ENCODE results near the gene NUSAP1.
"Not testable (repeated sequence)": the region's sequence is repeated elsewhere in the genome, so short reads cannot be mapped to it uniquely, and the experiment has no call there.

The NUSAP1 gene

DNA sequence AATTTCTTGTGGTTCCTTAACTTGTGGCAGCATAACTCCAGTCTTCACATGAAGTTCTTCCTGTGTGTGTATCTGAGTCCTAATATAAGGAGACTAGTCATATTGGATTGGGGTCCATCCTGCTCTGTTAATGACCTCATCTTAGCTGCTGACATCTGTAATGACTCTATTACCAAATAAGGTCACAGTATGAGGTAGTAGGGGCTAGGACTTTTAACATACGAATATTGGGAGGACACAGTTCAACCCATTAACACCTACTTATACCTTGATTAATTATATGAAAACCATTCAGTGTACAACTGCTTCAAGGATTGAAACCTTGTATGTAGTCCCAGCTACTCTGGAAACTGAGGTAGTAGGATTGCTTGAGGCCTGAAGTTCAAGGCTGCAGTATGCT lies 44.2 kb upstream of the NUSAP1 start:
- no peak for DNase-seq (ENCODE audit: extremely low read depth, low read depth)
- TF ChIP-seq, protein P1, sequence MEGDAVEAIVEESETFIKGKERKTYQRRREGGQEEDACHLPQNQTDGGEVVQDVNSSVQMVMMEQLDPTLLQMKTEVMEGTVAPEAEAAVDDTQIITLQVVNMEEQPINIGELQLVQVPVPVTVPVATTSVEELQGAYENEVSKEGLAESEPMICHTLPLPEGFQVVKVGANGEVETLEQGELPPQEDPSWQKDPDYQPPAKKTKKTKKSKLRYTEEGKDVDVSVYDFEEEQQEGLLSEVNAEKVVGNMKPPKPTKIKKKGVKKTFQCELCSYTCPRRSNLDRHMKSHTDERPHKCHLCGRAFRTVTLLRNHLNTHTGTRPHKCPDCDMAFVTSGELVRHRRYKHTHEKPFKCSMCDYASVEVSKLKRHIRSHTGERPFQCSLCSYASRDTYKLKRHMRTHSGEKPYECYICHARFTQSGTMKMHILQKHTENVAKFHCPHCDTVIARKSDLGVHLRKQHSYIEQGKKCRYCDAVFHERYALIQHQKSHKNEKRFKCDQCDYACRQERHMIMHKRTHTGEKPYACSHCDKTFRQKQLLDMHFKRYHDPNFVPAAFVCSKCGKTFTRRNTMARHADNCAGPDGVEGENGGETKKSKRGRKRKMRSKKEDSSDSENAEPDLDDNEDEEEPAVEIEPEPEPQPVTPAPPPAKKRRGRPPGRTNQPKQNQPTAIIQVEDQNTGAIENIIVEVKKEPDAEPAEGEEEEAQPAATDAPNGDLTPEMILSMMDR (IDR thresholded peaks at IDR 0.05; ENCODE audit: low read depth, low read length): no peak

DNA sequence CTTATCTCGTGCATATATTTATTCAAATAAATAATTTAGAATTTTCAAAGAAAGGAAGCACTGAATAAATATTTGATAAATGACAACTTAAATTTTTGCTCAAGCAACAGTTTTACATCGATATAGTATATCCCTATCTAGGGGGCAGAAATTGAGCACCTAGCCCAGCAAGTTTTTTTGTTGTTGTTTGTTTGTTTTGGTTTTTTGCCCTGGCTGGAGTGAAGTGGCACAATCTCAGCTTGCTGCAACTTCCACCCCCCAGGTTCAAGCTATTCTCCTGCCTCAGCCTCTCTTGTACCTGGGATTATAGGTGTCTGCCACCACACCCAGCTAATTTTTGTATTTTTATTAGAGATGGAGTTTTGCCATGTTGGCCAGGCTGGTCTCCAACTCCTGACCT lies 42.7 kb upstream of the NUSAP1 start:
- no peak for DNase-seq (ENCODE audit: extremely low read depth, low read depth)
- TF ChIP-seq, protein P1 (IDR thresholded peaks at IDR 0.05; ENCODE audit: low read depth, low read length): no peak

DNA sequence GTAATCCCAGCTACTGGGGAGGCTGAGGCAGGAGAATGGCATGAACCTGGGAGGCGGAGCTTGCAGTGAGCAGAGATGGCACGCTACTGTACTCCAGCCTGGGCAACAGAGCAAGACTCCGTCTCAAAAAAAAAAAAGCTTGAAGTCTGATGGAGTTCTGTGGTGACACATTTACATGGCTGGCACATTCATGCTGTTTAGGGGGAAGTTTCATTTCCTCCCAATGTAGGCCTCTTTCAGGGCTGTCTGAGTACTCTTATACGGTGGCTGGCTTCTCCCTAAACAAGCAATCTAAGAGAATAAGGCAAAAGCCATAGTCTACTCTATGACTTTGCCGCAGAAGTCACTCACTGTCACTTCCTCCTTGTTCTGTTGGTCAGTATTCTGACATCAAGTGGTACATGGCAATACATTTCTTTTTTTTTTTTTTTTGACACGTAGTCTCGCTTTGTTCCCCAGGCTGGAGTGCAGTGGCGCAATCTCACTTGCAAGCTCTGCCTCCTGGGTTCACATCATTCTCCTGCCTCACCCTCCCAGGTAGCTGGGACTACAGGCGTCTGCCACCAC lies 41.5 kb upstream of the NUSAP1 start:
- DNase-seq (ENCODE audit: extremely low read depth, low read depth): no peak
- TF ChIP-seq, protein P1 (IDR thresholded peaks at IDR 0.05; ENCODE audit: low read depth, low read length): no peak

DNA sequence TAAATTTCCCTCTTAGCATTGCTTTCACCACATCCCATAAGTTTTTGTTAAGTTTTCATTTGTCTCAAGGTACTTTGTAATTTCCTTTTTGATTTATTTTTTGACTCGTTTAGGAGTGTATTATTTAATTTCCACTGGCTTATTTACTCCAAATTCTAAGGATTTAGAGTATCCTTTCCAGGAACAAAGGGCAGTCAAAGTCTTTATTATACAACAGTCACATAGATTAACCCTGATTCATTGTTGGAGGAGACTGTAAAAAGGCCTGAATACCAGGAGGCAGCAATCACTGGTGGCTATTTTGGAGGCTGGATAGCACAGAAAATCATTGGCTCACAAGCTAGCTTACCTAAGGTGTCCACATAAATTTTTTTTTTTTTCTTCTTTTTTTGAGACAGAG lies 40.2 kb upstream of the NUSAP1 start:
- DNase-seq (ENCODE audit: extremely low read depth, low read depth): no peak
- TF ChIP-seq, protein P1 (IDR thresholded peaks at IDR 0.05; ENCODE audit: low read depth, low read length): no peak

DNA sequence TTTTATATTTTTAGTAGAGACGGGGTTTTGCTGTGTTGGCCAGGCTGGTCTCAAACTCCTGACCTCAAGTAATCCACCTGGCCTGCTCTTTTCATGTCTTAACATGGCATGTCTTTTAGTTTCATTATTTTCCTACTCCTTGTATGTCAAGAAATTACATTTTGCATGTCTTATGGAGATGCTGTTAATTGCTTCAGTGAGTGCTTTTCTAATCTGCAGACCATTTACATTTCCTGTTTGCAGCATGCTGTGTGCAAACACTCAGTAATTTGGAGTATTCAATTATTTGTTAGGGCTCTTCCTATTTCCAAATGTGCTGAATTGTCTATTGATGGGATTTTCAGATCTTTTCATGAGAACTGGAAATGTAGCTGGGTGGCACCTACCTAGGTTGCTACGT lies 31.5 kb upstream of the NUSAP1 start:
- DNase-seq (ENCODE audit: extremely low read depth, low read depth): not testable (repeated sequence)

DNA sequence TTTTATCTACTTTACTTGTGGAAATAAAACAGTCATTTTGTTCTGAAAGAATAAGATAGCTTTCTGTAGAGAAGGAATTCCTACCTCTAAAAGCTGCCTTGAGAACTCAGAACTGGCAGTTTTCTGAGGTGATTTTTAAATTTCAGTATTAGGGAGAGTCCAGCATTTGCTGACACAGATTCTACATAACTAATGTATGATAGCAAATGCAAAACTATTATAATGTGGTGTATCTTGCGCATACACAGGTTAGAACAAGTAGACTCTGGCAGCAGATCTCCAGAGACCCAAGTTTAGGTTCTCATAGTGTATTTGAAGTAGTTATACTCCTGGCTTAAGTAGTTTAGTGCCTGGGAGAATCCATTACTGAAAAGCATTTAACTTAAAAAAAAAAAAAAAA lies 31.1 kb upstream of the NUSAP1 start:
- TF ChIP-seq, protein P1 (IDR thresholded peaks at IDR 0.05; ENCODE audit: low read depth, low read length): no peak
- DNase-seq (ENCODE audit: extremely low read depth, low read depth): no peak

DNA sequence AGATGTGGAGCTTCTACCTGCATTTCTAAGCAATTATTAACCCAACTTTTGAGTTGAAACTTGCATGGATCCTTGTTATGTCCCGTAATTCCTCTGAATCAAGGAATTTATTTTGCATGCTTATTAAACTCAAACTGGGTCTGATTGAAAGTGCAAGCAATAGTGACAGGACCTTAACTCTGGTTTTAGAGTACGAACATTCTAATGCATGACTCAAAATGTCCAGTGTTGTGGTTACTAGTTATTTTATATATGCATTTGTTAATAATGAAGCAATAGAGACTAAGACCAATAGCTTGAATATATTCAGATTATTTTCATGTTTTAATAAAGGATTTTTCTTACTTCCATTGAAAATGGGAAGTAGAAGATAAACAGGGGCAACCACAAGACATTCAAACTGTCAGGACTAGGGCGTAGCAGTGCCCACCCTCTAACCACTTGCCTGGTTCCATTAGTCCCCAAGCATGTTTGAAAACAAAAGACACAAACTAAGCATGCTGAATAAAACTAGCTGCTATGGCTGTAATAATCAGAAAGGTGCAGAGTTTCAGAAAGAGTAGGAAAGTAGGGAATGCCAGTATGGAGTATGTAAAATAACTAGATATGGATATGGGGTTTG lies 28.4 kb upstream of the NUSAP1 start:
- DNase-seq (ENCODE audit: extremely low read depth, low read depth): no peak
- TF ChIP-seq, protein P1 (IDR thresholded peaks at IDR 0.05; ENCODE audit: low read depth, low read length): no peak

DNA sequence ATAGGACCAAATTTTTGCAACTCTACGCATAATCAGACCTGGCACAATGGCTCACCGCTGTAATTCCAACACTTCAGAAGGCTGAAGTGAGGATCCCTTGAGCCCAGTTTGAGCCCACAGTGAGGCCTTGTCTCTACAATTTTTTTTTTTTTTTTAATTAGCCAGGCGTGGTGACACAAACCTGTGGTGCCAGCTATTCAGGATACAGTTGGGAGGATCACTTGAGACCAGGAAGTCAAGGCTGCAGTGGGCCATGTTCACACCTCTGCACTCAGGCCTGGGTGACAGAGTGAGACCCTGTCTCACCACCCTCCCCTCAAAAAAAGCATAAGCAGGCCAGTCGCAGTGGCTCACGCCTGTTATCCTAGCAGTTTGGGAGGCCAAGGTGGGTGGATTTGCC lies 25.0 kb upstream of the NUSAP1 start:
- TF ChIP-seq, protein P1 (IDR thresholded peaks at IDR 0.05; ENCODE audit: low read depth, low read length): no peak
- DNase-seq (ENCODE audit: extremely low read depth, low read depth): no peak
